HG03575 (cell line): Measurements from ENCODE around the gene MED10.

Source experiments
- ATAC-seq: cut with Tn5 transposase; IDR thresholded peaks from one replicate; pipeline ENCODE4 v1.9.1; 2021; ENCODE audit not compliant: unreplicated experiment, insufficient number of reproducible peaks, low FRiP score; ENCODE audit errors: extremely low read depth

MED10 gene

DNA sequence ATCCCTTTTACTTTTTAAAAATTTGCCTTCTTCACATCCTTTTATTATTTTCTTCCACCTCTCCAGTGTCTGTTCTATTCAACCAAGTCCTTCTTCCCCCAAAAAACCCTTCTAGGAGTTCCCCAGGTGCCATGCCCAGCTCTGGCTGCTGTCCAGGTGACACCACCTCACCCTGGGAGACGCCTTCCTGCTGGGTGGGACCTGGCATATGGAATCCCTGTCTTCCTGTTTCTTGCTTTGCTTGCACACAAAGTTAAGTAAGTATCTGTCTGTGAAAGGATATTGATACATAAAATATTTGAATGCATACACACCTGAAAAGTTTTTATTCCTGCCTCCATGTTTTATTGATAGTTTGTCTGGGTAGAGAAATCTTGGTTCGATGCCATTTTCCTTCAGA, 23.1 kb upstream of the MED10 start:
- ATAC-seq, result no peak

DNA sequence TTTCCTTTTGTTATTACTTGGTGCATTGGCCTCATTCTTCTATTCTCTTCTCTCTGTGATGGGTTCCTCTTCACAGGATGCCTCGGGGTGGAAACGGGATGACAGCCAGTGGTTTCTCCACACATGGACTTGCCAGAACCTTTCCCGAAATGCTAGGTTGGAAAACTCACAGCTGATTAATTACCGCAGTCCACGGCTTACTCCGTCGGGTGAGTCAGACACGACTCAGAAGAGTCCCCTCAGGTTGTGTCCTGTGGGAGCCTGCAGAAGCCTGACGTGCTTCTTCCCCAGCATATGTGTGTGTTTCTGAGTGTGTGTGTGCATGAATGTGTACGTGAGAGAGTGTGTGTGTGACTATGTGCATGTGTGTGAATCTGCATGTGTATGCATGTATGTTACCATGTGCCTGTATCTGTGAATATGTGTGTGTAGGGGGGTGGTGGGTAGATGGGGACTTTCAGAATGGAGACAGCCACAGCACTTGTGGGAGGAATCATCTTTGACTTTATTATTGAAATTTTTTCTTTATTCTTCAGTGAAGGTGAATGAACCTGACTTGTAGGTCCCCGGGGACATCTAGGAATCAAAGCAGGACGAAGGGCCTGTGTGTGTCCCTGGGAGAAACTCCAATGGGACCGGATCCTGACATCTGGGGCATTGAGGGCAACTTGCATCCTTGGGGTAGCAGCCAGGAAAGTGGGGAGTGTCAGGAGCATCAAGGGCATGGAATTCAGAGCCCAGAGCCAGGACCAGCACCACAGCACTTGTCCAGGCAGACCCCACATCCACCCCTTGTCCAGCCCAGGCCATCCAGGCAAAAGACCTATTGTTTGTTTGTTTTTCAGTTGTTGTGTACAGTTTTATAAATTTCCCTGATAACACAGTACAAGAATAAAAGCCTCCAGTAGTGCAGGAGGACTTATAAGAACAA, 21.9 kb upstream of the MED10 start:
- no peak for ATAC-seq

DNA sequence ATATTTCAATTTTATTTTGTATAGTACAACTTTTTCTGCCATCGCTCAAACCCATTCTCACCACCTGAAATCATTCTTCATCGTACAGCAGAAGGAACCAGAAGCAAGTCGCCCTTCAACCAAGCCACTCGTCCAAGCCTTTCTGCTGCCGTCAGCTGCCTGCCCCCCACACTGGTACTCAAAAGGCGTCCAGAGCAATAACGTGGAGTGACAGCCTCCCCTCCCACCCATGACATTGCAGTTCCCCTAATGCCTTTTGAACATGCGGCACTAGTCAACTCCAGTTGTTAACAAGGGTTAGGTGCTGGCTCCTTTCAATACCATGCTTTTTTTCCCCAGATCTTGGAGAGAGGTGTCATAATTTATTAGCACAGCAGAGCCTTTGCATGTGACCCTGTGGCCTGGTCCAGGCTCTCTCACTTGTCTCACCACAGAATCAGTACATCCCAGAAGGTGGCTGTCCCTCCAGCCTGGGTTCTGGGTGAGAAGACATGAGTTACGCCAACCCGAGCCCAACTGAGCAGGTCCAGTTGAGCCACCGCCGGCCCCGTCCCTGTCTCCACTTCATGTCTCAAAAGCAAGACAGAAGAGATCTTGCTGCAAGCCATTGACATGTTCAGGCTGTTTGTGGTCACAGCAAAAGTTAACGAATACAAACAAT, 20.4 kb upstream of the MED10 start:
- no peak for ATAC-seq

DNA sequence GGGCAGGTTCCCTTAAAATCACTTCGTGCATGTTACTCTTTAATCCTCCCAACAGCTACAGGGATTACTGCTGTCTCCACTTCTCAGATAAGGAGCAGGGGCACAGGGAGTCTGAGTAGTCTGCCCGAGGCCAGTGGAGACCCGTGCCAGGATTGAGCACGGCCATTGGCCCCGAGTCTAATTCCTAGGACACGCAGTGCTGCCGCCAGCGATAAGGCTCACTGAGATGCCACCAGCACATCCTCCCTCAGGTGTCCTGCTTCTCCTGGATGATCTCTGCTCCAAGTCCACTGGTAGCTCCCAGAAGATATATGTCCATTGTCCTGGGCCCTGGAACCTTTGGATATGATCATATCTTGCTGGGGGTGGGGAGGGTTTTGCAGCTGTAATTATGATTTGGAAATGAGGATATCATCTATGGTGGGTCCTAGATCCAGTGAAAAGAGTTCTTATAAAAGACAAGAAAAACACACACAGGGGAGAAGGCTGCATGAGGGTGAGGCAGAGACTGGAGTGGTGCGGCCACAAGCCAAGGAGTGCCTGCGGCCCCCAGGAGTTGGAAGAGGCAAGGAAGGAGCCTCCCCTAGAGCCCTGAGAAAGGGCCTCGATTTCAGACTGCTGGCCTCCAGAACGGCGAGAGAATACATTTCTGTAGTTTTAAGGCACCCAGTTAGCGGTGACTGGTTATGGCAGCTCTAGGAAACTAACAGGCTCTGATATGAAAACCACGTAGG, 19.4 kb upstream of the MED10 start:
- no peak for ATAC-seq

DNA sequence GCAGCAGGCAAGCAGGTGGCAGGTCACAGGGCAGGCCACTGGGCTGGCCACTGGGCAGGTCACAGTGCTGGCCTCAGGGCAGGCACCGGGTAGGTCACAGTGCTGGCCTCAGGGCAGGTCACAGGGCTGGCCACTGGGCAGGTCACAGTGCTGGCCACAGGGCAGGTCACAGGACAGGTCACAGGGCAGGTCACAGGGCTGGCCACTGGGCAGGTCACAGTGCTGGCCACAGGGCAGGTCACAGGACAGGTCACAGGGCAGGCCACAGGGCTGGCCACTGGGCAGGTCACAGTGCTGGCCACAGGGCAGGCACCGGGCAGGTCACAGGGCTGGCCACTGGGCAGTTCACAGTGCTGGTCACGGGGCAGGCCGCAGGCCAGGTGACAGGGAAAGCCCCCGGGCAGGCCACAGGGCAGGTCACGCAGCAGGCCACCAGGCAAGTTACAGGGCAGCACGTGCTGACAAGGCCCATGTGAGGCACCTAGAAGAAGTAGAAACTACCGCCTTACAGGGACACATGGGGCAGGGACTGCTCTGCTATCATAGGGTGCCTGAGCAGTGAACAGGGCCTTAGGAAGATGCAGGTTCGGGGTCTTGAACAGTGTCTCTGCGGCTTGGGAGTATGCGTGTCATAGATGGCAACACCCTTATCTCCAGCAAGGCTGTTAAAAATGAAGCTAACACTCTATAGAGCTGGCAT, 18.6 kb upstream of the MED10 start:
- ATAC-seq, result no peak

DNA sequence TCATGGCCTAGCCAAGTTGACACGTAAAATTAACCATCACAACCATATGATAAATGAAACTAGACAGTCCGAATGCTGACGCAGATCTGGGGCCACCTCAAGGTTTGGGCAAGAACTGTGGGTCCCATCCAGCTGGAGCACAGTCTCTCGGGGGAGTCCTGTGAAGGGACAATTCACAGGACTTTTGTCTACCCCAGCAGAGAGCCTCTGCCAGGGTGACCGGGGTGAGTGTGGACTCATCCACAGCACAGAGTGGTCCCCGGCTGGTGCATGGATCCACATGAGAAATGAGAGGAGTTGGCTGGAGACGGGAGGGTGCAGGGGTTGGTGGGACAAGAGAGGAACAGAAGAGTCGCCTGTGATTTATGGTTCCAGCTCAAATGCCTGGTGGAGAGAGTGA, 17.7 kb upstream of the MED10 start:
- no peak for ATAC-seq

DNA sequence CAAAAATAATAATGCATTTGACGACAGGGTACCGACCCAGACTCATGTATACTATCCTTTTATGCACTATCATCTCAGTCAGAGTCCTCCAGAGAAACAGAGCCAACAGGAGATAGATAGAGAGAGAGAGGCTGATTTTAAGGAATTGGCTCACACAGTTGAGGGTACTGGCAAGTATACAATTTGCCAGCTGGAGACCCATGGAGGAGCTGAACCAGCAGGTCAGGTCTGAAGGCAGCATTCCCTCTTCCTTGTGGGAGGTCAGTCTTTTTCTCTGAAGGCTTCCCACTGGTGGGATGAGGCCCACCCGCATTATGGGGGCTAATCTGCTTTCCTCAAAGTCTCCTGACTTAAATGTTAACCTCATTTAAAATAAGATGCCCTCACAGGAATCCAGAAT, 17.3 kb upstream of the MED10 start:
- no peak for ATAC-seq

DNA sequence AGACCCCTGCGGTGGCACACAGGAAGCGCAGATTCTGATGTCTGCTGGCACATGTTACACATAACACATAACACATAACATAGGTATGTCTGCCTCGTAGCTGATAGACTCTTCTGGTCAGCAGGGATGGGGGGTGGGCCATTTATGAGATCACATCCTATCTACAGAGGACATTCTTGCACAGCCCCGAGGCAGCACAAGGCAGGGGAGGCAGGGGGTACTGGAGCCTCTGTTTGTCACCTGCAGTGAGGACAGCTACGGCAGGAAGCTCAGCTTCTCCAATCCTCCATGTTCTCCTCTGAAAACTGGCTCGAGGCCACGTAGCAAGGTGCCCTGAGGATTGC, 16.7 kb upstream of the MED10 start:
- no peak for ATAC-seq

DNA sequence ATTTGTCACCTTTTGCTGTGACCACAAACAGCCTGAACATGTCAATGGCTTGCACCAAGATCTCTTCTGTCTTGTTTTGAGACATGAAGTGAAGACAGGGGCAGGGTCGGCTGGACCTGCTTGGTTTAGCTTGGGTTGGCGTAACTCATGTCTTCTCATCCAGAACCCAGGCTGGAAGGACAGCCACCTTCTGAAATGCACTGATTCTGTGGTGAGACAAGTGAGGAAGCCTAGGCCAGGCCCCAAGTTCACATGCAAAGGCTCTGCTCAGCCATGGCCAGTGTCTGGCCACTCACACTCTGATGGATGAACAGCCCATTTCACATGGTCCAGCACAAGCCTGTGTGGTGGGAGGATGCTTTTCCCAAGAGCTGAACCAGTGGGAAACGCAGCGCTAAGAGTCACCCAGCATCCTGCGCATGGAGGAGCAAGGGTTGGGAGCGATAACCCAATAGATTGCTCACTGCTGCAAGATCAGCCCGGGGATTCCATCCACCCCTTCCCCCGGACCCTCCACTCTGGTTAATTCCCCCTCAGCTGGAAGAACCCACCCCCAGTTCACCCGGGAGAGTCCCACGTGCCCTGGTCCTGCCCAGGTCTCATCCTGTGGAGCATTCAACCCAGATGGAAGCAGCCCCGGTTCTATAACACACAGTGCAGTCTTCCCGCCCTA, 16.2 kb upstream of the MED10 start:
- no peak for ATAC-seq

DNA sequence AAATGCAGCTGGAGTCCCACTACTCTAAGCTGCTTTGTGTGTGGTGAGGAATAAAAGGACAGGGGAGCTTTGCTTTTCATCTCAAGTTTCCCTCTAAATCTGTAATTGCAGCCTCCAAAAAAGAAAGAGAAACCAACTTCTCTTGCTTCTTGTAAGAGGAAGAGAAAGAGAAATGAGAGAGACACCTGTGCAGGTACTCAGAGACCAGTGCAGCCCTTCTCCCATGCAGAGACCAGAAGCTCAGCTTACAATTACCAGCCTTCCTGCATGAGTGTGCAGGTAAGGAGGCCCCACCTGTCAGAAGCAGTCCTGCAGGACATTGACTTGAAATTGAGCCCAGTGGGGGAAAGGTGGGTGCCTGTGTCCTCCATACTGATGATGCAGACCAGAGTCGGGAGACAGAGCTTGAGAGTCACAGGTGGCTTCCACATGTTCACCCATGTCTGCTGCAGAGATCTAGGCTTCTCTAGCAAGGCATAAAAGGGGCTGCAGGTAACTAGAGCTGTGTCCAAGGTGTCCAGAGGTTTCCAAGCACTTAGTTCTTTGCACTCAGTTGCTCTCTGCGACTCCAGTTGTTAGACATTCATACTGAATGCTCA, 15.3 kb upstream of the MED10 start:
- ATAC-seq, result no peak

DNA sequence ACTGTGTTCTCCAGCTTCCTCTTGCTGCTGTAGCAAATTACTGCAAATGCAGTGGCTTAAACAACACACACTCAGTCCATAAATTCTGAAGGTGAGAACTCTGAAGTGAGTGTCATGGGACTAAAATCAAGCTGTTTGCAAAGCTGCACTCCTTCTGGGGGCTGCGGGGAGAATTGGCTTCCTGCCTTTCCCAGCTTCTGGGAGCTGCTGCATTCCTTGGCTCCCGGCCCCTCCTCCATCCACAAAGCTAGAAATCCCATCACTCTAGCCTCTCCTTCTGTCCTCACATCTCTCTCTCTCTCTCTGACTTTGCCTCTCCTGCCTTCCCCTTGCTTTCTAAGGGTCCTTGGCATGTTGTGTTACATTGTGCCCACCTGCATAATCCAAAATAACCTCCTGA, 14.2 kb upstream of the MED10 start:
- no peak for ATAC-seq

DNA sequence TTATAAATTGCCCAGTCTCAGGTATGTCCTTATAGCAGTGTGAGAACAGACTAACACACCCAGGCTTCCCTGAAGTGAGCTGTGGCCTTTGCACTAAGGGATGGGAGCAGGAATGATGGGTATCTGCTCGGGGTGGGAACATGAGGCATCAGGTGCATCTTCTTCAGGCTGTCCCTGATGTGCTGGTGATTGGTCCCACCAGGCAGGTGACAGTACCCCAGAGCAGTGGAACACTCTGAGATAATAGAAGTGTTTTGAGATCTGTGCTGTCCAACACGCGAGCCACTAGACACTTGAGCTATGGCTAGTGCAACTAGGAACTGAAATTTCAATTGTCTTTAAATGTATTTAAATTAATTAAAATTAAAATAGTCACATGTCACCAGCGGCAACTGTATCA, 12.8 kb upstream of the MED10 start:
- no peak for ATAC-seq

DNA sequence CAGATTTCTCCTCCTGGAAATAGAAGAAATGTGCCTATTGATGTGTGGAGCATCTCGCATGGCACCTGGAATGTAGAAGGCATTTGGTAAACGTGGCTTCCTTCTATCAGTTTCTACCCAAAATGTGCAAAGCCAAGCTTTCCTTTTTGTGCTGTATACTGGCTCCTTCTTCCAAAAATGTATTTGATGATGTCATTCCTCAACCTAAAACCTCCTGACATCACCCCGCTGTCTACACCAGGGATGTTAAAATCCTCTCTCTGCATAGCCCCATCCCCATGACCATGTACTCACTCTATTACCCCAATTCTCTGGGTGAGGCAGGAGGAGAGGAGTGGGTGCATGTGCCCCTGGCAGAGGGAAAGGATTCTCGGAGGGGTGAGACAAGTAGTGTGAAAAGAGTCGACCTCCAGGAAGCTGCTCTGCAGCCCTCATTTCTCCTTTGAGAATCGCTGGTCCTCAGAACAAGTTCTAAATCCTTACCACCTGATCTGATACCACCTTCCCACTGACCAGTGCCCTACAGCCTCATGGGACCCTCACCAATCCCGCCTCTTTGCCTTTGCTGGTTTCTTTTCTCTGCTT, 11.7 kb upstream of the MED10 start:
- no peak for ATAC-seq

DNA sequence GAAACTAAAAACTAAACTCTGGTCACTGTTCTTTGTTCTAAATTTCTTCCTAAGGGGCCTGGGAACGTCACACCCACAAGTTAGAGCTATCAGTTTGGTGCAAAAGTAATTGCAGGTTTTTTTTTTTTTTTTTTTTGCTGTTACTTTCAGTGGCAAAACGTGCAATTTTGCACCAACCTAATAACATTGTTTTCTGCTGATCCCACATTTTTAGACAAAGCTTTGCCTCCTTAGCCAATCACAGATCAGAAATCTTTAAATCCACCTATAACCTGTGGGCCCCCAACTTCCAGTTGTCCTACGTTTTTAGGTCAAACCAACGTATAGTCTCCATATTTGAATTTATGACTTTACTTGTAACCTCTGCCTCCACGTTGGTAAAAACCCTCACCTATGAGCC, 11.1 kb upstream of the MED10 start:
- ATAC-seq, result no peak

DNA sequence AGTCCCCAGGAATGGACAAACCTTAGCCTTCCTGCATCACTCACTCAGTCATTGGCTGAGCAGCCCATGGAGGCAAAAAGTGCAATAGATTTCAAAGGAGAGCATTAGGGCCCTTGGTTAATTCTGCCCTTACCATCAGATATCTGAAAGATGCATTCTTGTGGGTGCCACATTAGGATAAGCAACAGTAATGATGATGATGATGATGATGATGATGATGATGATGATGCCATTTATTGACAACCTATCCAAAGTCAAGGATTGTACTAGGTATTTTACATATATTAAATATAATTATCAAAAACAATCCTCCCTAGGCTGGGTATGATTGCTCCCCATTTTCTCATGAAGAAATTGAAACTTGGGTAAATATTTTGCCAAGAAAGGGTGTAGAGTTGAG, 9.6 kb upstream of the MED10 start:
- ATAC-seq, result no peak

DNA sequence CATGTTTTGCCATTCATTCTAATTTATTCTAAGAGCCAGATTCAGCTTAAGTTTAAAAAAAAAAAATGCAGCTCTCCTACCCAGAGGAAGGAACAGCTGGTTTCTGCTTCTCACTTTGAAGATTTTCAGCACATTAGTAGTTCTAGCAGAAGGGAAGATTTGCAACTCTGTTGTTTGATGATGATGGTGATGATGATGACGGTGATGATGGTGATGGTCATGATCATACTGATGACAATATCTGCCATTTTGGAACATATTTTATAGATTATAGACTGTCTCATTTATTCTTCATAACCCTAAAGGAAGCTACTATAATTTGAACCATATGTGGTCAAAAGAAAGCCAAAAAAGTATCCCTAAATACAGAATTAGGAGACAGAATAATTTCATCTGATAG, 7.9 kb upstream of the MED10 start:
- no peak for ATAC-seq

DNA sequence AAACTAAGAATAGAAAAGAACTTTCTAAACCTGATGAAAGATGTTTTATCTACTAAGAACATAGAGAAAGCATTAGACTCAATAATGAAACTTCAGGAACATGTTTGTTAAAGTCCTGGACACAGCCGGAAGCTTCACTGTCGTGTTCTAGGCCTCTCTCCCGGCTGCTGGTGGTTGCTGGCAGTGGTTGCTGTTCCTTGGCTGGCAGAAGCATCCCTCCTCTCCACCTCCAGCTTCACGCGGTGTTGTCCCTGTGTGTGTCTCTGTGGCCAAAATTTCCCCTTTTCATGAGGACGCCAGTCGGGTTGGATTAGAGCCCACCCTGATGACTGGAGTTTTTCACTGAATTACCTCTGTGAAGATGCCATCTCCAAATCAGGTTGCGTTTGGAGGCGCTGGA, 6.5 kb upstream of the MED10 start:
- no peak for ATAC-seq

DNA sequence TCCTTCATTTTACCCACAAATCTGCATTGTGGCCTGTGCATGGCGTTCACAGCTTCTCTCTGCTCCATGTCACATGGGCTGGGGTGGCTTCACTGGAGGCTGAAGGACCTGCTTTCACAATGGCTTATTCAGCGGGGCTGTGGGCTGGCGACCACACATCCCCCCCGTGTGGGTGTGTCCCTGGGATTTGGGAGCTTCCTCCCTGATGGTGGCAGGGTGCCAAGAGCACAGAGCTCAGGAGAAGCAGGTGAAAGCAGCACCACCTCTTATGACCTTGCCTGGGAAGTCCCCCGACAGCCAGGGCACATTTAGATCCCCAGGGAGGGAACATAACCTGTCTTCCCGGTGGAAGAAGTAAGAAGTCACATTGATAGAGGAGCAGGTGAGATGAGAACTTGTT, 5.0 kb upstream of the MED10 start:
- ATAC-seq, result no peak
